Keratinocyte (primary cell): Measurements from ENCODE around the gene RHCG. TPM values are rescaled to one million over a fixed set of nuclear protein-coding genes. Genes with fewer than 3 reads are reported as not detected.

ENCODE experiments used
- DNase-seq: peaks from one replicate; pipeline ENCODE4 v3.0.0-alpha.2; 2011; ENCODE audit warnings: low read depth, missing footprints, low spot score
- FAIRE-seq: peaks from 2 replicates; lab custom pipeline; 2011; peaks lifted over from hg19 to GRCh38; lab: Jason Lieb, UNC
- H2AFZ ChIP-seq: 2 replicates; pipeline ENCODE4 v1.6.0; 2012; ENCODE audit warnings: low read length, control low read depth, inconsistent platforms; ENCODE audit not compliant: control insufficient read depth
- H3K27ac ChIP-seq: 2 replicates; pipeline ENCODE4 v1.5.1; 2011; ENCODE audit warnings: low read length; ENCODE audit not compliant: control insufficient read depth, insufficient read depth
- H3K27me3 ChIP-seq: 3 replicates; pipeline ENCODE4 v1.6.0; 2011; ENCODE audit warnings: low read length; ENCODE audit not compliant: control insufficient read depth, insufficient read depth; ENCODE audit errors: extremely low read depth
- H3K36me3 ChIP-seq, 2 experiments: 2 replicates in 1 of 2; 3 replicates in 1 of 2; pipeline ENCODE4 v1.5.1; 2011; ENCODE audit warnings: low read length in 2 of 2, mild to moderate bottlenecking in 1 of 2; ENCODE audit not compliant: control insufficient read depth in 2 of 2, insufficient read depth in 2 of 2; ENCODE audit errors: extremely low read depth in 1 of 2
- H3K4me1 ChIP-seq: 3 replicates; pipeline ENCODE4 v1.5.1; 2011; ENCODE audit warnings: low read length; ENCODE audit not compliant: control insufficient read depth, insufficient read depth; ENCODE audit errors: extremely low read depth
- H3K4me2 ChIP-seq: 3 replicates; pipeline ENCODE4 v1.6.0; 2011; ENCODE audit warnings: low read depth, low read length; ENCODE audit not compliant: control insufficient read depth, insufficient read depth; ENCODE audit errors: extremely low read depth
- H3K4me3 ChIP-seq, 3 experiments: fragments of 200-600 bp in 1 of 3; sonication (generic) in 1 of 3; 2 replicates in 2 of 3; 3 replicates in 1 of 3; pipeline ENCODE4 v1.5.1; 2011 to 2016; ENCODE audit warnings: low read length in 3 of 3, mild to moderate bottlenecking in 3 of 3, control low read depth in 2 of 3, inconsistent platforms in 1 of 3, low read depth in 1 of 3, mixed read lengths in 1 of 3, mixed run types in 1 of 3, moderate library complexity in 1 of 3; ENCODE audit not compliant: control insufficient read depth in 2 of 3, insufficient read depth in 2 of 3; ENCODE audit errors: extremely low read depth in 1 of 3
- H3K79me2 ChIP-seq: 2 replicates; pipeline ENCODE4 v1.6.0; 2012; ENCODE audit warnings: low read length; ENCODE audit not compliant: control insufficient read depth, insufficient read depth
- H3K9ac ChIP-seq: 3 replicates; pipeline ENCODE4 v1.6.0; 2011; ENCODE audit warnings: low read length; ENCODE audit not compliant: control insufficient read depth, insufficient read depth; ENCODE audit errors: extremely low read depth
- H3K9me1 ChIP-seq: 3 replicates; pipeline ENCODE4 v1.6.0; 2011; ENCODE audit warnings: low read length; ENCODE audit not compliant: control insufficient read depth, insufficient read depth; ENCODE audit errors: extremely low read depth
- H3K9me3 ChIP-seq: 2 replicates; pipeline ENCODE4 v1.5.1; 2012; ENCODE audit warnings: low read depth, low read length; ENCODE audit not compliant: control insufficient read depth
- H4K20me1 ChIP-seq: 3 replicates; pipeline ENCODE4 v1.6.0; 2011; ENCODE audit warnings: low read length; ENCODE audit not compliant: control insufficient read depth, insufficient read depth; ENCODE audit errors: extremely low read depth
- EZH2 ChIP-seq: IDR thresholded peaks from one replicate; pipeline ENCODE4 v1.6.1; 2012; ENCODE audit warnings: inconsistent platforms, mild to moderate bottlenecking, low read length, moderate library complexity
- dilution Hi-C: fragments of 300-500 bp; cut with MboI; formaldehyde crosslinking; loops from one replicate; pipeline ENCODE4 v1.7.0; 2020; ENCODE audit warnings: low sequenced_read_pairs; ENCODE audit not compliant: extremely low pct_ligation_motif_present
- polyA plus RNA-seq, 5 experiments: library from polyadenylated mRNA; depleted of rRNA in 3 of 5; stranded (reverse) in 3 of 5; stranded (forward) in 1 of 5; unstranded in 1 of 5; fragments of >200 nt; gene quantifications; 1 replicate in 1 of 5; 2 replicates in 3 of 5; 3 replicates in 1 of 5; pipeline versions ENCODE4 v1.2.1 to v1.2.3, GENCODE V29; 2011 to 2012; ENCODE audit warnings: missing spikeins in 2 of 5, low read depth in 1 of 5, low replicate concordance in 1 of 5
- TF ChIP-seq, protein P1 (sequence below), 3 experiments: IDR thresholded peaks in 1 of 3; conservative IDR thresholded peaks in 1 of 3; optimal IDR thresholded peaks in 1 of 3; 2 replicates in 2 of 3; 3 replicates in 1 of 3; pipeline versions ENCODE3 to v1.5.1; 2011; ENCODE audit warnings: low read length in 3 of 3, mild to moderate bottlenecking in 3 of 3, moderate library complexity in 2 of 3, control low read depth in 1 of 3, inconsistent platforms in 1 of 3; ENCODE audit not compliant: insufficient read depth in 2 of 3; ENCODE audit errors: extremely low read depth in 1 of 3

Gene RHCG
- polyA plus RNA-seq, 1 donor (not counting 4 experiments of a cell fraction or from before 2014, with no cell fraction given), result 6.9 TPM

DNA sequence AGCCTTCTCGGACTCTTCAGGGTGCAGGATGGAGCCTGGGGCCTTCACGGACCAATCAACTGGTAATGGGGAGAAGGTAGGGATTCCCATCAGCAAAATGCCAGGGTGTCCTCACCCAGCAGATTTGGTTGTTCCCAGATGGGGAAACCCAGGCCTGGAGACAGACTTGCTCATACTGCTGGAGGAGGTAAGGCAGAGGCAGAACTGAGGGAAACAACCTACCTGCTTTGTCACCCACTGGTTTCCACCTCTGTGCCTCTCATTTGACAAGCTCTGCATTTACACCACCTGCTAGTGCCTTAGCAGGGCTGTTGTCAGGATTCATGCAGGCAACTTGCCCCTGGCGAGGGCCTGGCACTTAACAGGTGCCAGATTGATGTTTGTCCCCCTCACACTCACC lies 15.9 kb downstream of the RHCG start:
- no peak for TF ChIP-seq EZH2
- TF ChIP-seq, protein P1, sequence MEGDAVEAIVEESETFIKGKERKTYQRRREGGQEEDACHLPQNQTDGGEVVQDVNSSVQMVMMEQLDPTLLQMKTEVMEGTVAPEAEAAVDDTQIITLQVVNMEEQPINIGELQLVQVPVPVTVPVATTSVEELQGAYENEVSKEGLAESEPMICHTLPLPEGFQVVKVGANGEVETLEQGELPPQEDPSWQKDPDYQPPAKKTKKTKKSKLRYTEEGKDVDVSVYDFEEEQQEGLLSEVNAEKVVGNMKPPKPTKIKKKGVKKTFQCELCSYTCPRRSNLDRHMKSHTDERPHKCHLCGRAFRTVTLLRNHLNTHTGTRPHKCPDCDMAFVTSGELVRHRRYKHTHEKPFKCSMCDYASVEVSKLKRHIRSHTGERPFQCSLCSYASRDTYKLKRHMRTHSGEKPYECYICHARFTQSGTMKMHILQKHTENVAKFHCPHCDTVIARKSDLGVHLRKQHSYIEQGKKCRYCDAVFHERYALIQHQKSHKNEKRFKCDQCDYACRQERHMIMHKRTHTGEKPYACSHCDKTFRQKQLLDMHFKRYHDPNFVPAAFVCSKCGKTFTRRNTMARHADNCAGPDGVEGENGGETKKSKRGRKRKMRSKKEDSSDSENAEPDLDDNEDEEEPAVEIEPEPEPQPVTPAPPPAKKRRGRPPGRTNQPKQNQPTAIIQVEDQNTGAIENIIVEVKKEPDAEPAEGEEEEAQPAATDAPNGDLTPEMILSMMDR (optimal IDR thresholded peaks at IDR 0.05 in 1 of 3, IDR thresholded peaks at IDR 0.05 in 1 of 3, conservative IDR thresholded peaks at IDR 0.05 in 1 of 3; ENCODE audit: extremely low read depth in 1 of 3, insufficient read depth in 2 of 3, low read length in 3 of 3), result no peak
- Histone ChIP-seq H3K9me3 (no peaks in the 10 kb centered on the region), H3K4me3 (no peak overlapping the region), H3K36me3 (no peaks in the 10 kb centered on the region), H3K27ac (no peak overlapping the region), H3K79me2 (no peaks in the 10 kb centered on the region), H3K4me1 (no peaks in the 10 kb centered on the region), H3K27me3 (peaks cover 12% of the 10 kb centered on the region), H2AFZ (no peak overlapping the region), H3K4me2 (no peak overlapping the region), H4K20me1 (no peaks in the 10 kb centered on the region), H3K9me1 (no peaks in the 10 kb centered on the region), H3K9ac (no peak overlapping the region)
- FAIRE-seq (no peak), DNase-seq (no peak)
- dilution Hi-C loops, result no loop called here

DNA sequence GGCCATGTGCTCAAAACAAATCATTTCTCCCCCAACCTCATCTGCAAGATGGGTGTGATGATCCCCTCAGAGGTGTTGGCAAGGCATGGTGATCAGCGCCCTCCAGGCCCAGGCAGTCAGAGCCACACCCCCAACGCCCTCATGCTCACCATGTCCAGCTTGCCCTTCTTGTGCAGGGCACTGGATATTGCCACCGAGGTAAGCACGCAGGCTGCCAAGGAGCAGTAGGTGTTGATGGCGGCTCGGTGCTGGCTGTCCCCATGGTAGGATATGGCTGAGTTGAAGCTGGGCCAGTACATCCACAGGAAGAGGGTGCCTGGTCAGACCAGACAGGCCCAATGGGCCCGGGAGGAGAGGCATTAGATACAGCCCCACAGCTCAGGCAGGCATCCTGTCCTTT lies 17.2 kb downstream of the RHCG start:
- DNase-seq (no peak), FAIRE-seq (no peak)
- no peaks in the 10 kb centered on the region for H3K9me3 ChIP-seq
- TF ChIP-seq, protein P1 (optimal IDR thresholded peaks at IDR 0.05 in 1 of 3, IDR thresholded peaks at IDR 0.05 in 1 of 3, conservative IDR thresholded peaks at IDR 0.05 in 1 of 3; ENCODE audit: extremely low read depth in 1 of 3, insufficient read depth in 2 of 3, low read length in 3 of 3), result no peak
- TF ChIP-seq EZH2, result no peak
- H3K9ac ChIP-seq, result no peak overlapping the region
- no peaks in the 10 kb centered on the region for H4K20me1 ChIP-seq
- H3K4me3 ChIP-seq, result no peak overlapping the region
- H3K27ac ChIP-seq, result no peak overlapping the region
- no peaks in the 10 kb centered on the region for H3K79me2 ChIP-seq
- H3K4me1 ChIP-seq, result no peaks in the 10 kb centered on the region
- H3K9me1 ChIP-seq, result no peaks in the 10 kb centered on the region
- no peak overlapping the region for H3K4me2 ChIP-seq
- H3K27me3 ChIP-seq, result peaks cover 12% of the 10 kb centered on the region
- H2AFZ ChIP-seq, result no peak overlapping the region
- dilution Hi-C loops, result no loop called here
- H3K36me3 ChIP-seq, result no peaks in the 10 kb centered on the region
